CD4-positive, alpha-beta T cell treated with Interferon alpha-2 for 1 hour (primary cell): ENCODE data around the gene SPC25.

Experiments used
- DNase-seq, 2 donors: peaks; one replicate each; pipeline ENCODE4 v3.0.0-alpha.2; 2020 to 2022

Gene SPC25

GRCh38 chr2:168835969-168836368 is 54.3 kb downstream of the SPC25 start:
- no peak for DNase-seq

- DNase-seq, result no peak
These were observed 58.6 kb downstream of the SPC25 start for GRCh38 chr2:168831662-168832061.

DNA sequence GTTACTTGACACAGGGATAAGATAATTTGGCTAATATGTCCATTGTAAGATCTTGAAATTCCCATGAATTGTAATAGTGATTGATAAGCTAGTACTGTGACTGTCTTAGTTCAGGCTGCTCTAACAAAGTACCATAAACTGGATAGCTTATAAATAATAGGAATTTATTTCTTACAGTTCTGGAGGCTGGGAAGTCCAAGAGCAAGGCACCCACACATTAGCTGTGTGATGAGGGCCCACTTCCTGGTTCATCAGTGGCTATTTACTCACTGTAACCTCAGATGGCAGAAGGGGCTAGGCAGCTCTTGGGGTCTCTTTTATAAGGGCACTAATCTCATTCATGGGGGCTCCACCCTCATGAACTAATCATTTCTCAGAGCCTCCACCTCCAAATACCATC is 59.3 kb downstream of the SPC25 start:
- no peak for DNase-seq

GRCh38 chr2:168825126-168825525 is 65.1 kb downstream of the SPC25 start:
- no peak for DNase-seq

- no peak for DNase-seq
These were observed 68.2 kb downstream of the SPC25 start for GRCh38 chr2:168821992-168822391.

- DNase-seq, result no peak
These were observed 68.7 kb downstream of the SPC25 start for GRCh38 chr2:168821577-168821976.
